Measurements from ENCODE around the gene RUNX2. TPM values are rescaled to one million over a fixed set of nuclear protein-coding genes. Genes with fewer than 3 reads are reported as not detected.

The RUNX2 gene
- total RNA-seq, 4 donors from 2014 or later: 0.65 to 2.4 (median 1.3) TPM

DNA sequence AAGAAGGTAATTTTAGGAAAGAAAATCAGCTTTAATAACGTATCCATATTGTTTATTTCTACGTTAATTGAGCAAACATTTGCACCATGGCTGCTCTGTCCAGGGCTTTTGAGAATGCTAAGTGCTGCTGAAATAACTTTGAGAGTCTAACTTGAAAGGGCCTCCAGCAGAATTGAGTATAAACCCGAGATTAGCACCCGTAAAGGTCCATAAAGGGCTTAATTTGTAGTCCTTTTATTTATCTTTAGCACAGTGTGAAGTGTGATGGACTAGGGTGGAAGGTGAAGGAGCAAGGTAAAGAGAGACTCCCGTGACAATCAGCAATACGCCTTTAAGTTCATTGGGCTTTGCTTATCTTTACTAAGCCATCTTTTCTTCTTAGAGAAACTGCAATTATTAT lies 127.3 kb downstream of the RUNX2 start:
- ATAC-seq (ENCODE audit: low FRiP score) (no peak), DNase-seq (ENCODE audit: low spot score) (no peak)
- TF ChIP-seq, protein P1, sequence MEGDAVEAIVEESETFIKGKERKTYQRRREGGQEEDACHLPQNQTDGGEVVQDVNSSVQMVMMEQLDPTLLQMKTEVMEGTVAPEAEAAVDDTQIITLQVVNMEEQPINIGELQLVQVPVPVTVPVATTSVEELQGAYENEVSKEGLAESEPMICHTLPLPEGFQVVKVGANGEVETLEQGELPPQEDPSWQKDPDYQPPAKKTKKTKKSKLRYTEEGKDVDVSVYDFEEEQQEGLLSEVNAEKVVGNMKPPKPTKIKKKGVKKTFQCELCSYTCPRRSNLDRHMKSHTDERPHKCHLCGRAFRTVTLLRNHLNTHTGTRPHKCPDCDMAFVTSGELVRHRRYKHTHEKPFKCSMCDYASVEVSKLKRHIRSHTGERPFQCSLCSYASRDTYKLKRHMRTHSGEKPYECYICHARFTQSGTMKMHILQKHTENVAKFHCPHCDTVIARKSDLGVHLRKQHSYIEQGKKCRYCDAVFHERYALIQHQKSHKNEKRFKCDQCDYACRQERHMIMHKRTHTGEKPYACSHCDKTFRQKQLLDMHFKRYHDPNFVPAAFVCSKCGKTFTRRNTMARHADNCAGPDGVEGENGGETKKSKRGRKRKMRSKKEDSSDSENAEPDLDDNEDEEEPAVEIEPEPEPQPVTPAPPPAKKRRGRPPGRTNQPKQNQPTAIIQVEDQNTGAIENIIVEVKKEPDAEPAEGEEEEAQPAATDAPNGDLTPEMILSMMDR (IDR thresholded peaks at IDR 0.05): no peak

DNA sequence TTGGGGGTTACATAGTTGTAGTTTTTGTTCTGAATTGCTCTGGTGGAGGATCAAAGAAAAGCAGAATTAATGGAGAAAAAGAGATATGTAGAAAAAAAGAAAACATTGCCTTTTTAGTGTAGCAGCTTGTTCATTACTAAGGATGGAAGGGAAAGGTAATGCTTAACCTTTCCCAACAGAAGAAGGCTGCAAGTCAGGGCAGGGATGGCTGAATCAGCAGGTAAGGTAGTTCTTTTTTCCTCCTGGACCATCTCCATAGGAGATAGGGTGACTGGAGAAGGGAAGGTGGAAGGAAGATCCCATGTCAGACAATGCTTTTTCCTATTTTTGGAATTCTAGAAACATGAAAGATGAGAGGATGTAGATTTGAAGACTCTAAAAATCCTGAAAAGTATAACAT lies 129.0 kb downstream of the RUNX2 start:
- DNase-seq (ENCODE audit: low spot score): no peak
- ATAC-seq (ENCODE audit: low FRiP score): no peak
- TF ChIP-seq, protein P1 (IDR thresholded peaks at IDR 0.05): no peak

- ATAC-seq (ENCODE audit: low FRiP score): no peak
- TF ChIP-seq, protein P1 (IDR thresholded peaks at IDR 0.05): no peak
- DNase-seq (ENCODE audit: low spot score): no peak
Observed at GRCh38 chr6:45458672-45459071, 130.5 kb downstream of the RUNX2 start.

DNA sequence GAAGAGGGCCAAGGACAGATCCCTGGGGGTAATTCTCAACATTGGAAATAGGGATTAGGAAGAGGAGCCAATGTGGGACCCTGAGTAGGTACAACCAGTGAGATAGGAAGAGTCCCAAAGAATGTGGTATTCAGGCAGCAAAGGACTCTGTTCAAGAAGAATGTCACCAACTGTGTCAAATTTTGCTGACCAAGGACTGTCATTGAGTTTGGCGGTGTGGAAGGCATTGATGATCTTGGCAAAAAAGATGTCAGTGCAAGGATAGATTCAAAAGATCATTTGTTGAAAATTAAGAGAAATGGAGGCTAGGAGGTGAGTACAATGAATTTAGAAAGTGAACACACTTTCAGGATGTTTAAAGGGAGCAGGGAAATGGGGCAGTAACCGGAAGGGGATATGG lies 132.0 kb downstream of the RUNX2 start:
- TF ChIP-seq, protein P1 (IDR thresholded peaks at IDR 0.05): no peak
- ATAC-seq (ENCODE audit: low FRiP score) (no peak), DNase-seq (ENCODE audit: low spot score) (no peak)

- ATAC-seq (ENCODE audit: low FRiP score) (no peak), DNase-seq (ENCODE audit: low spot score) (no peak)
- TF ChIP-seq, protein P1 (IDR thresholded peaks at IDR 0.05): no peak
Observed at GRCh38 chr6:45461486-45461885, 133.4 kb downstream of the RUNX2 start.

DNA sequence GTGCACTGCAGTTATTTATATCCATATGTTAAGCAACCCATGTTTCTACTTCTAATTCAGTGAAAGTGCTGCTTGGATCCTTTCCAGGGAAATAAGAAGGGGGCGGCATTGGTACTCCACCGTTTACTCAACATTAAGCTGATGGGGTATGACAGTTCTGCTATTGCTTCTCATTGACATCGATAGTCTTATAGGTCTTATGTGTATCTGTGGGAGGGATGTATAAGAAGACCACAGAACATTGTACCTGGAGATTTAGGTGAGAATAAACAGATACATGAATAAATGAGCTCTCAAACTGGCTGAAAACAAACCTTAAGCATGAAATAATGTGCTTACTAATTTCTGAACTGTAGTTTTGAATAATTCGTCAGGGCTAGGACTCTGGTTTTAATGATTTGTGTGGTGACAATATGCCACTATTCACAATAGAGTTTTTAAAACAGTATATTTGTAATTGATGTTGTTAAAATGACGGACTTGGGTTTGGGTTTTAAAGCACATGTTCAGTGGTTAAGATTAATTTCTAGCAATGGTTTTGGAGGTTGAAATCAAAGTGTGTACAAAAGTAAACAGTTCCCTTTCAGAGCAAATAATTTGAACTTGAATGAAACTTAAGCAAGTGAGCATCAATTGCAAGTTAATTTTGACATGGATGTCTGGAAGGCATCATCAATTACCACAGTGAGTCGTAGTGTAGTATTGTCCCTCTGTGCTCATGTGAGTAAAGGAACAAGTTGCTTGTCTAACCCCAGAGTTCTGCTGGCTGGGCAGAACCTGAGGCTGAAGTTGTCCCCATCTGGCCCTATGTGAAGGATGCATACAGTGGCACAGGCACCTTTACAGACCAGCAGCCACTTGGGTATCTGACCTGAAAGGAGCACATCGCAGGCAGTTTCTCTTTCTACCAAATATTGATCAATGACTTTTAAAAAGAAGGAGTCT lies 134.3 kb downstream of the RUNX2 start:
- DNase-seq (ENCODE audit: low spot score) (no peak), ATAC-seq (ENCODE audit: low FRiP score) (no peak)
- TF ChIP-seq, protein P1 (IDR thresholded peaks at IDR 0.05): no peak

DNA sequence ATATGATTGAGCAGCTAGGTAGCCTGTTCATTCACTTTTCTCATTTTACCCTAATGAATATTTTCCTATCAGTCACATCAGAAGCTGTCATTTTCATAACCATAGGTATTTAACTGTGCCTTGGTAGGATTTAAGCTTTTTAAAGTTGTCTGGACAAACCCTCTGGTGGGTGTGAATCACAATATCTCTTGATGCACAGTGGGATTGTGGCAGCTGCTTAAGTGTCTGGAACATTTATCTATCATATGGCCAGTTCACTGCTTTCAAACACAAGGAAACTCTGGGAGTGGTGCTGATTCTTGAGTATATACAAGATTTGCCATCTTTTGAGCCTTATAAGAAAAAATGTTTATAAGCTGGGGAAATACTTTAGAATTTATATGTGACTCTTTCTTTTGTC lies 136.6 kb downstream of the RUNX2 start:
- TF ChIP-seq, protein P1 (IDR thresholded peaks at IDR 0.05): no peak
- ATAC-seq (ENCODE audit: low FRiP score) (no peak), DNase-seq (ENCODE audit: low spot score) (no peak)

Data from omental fat pad (tissue), 4 donors.